Heart right ventricle (tissue), 16 donors: ENCODE results near the gene ANKRD39. TPM values are rescaled to one million over a fixed set of nuclear protein-coding genes. Genes with fewer than 3 reads are reported as not detected.

Experiments
- ATAC-seq, 8 donors: fragments of 200-7000 bp; cut with Tn5 transposase; one replicate each; pipeline ENCODE4 v1.9.1; 2020; ENCODE audit warnings: mild to moderate bottlenecking in 8 of 8, moderate library complexity in 8 of 8, moderate number of reproducible peaks in 1 of 8
- DNase-seq, 2 donors: peaks; one replicate each; pipeline ENCODE4 v3.0.0-alpha.2; 2020
- H3K27ac ChIP-seq, 10 donors: fragments of 200-600 bp; sonication (generic) in 2 of 10; one replicate each; pipeline versions ENCODE4 v1.5.0 to v1.8.0; 2020 to 2022; ENCODE audit warnings: mild to moderate bottlenecking in 3 of 10
- H3K27me3 ChIP-seq, 7 donors: fragments of 200-600 bp; one replicate each; pipeline ENCODE4 v1.8.0; 2021 to 2022; ENCODE audit warnings: mild to moderate bottlenecking in 2 of 7
- H3K36me3 ChIP-seq, 9 donors: fragments of 200-600 bp; sonication (generic) in 1 of 9; one replicate each; pipeline versions ENCODE4 v1.5.0 to v1.8.0; 2020 to 2022; ENCODE audit warnings: mild to moderate bottlenecking in 2 of 9
- H3K4me1 ChIP-seq, 9 donors: fragments of 200-600 bp; sonication (generic) in 1 of 9; one replicate each; pipeline versions ENCODE4 v1.5.0 to v1.8.0; 2020 to 2022; ENCODE audit warnings: mild to moderate bottlenecking in 4 of 9
- H3K4me3 ChIP-seq, 10 donors: fragments of 200-600 bp; sonication (generic) in 2 of 10; one replicate each; pipeline versions ENCODE4 v1.5.0 to v1.8.0; 2020 to 2022; ENCODE audit warnings: mild to moderate bottlenecking in 7 of 10, moderate library complexity in 2 of 10
- H3K9me3 ChIP-seq, 11 donors: fragments of 200-600 bp in 10 of 11; sonication (generic) in 2 of 11; one replicate each; pipeline versions ENCODE4 v1.5.0 to v1.8.0; 2013 to 2022; ENCODE audit warnings: mild to moderate bottlenecking in 2 of 11, control low read depth in 1 of 11, moderate library complexity in 1 of 11
- CTCF ChIP-seq, 9 donors: fragments of 200-600 bp; sonication (generic) in 2 of 9; IDR thresholded peaks; one replicate each; pipeline versions ENCODE4 v1.5.0 to v1.8.0; 2021 to 2022; ENCODE audit warnings: antibody characterized with exemption in 9 of 9, mild to moderate bottlenecking in 5 of 9, moderate library complexity in 1 of 9
- WGBS, 2 donors: extraction: QIAGEN DNeasy Blood & Tissue Kit; methylation state at CpG; one replicate each; pipeline ENCODE4 v1.1.7; 2013; ENCODE audit warnings: inconsistent platforms in 1 of 2; 5-methylcytosine and 5-hydroxymethylcytosine counted together
- intact Hi-C, 10 donors: fragments of 100-400 bp; cut with DNase I; formaldehyde crosslinking; loops; one replicate each; pipeline versions ENCODE4 v1.11.1 to v1.14.2; 2022
- polyA plus RNA-seq, 2 donors: library from polyadenylated mRNA; stranded (reverse); fragments of 200-250 nt; gene quantifications; one replicate each; pipeline ENCODE4 v1.2.3, GENCODE V29; 2013
- total RNA-seq, 10 donors: library from RNA; stranded (reverse); fragmentation: NEBNext Ultra II Directional in 3 of 10; extraction: Animal tissue kit (Norgen Biotek cat#: 25700) in 3 of 10; gene quantifications; one replicate each; pipeline versions ENCODE4 v1.2.1 to v1.2.4, GENCODE V29; 2021 to 2023
- donor health status: Arrhythmogenic right ventricular cardiomyopathy.
- donor health status: ischemic (EF 13 %, LVEDD 7.1; RV severe dilation, severe dysfunction).
- donor health status: healthy with polysubstance abuse.
- donor health status: DM: no; HTN: yes; CAD: no.
- donor health status: DM: no; HTN: no; CAD: no.
- donor health status: ischemic (EF 25% LVEDD 6.9; RV normal size, moderate dysfunction).
- donor health status: ischemic (EF 25% LVEDD 5.7; RV mildly dilated, moderate dysfunction).
- donor health status: healthy.
- donor health status: DM: yes; HTN: yes; CAD: no.
- donor health status: Ischemic cardiomyopathy.
- donor health status: ischemic (EF 35%, LVEDD 5.7; RV mildly dilated, moderate dysfunction).
- donor health status: nonischemic (EF 11% LVEDD 7.7; RV severe dilation, severe dysfunction).
- donor health status: DM: yes; HTN: yes; CAD: no.
- donor health status: PGD.
- donor health status: ischemic (EF 29% LVEDD 5.4; RV normal size, mild dysfunction).
- donor health status: nonischemic (EF 23%, LVEDD 6.1; RV moderate dilation, normal function).

Gene ANKRD39
- total and polyA plus RNA-seq, 12 donors, result 14.2 to 26.5 (median 16.4) TPM

DNA sequence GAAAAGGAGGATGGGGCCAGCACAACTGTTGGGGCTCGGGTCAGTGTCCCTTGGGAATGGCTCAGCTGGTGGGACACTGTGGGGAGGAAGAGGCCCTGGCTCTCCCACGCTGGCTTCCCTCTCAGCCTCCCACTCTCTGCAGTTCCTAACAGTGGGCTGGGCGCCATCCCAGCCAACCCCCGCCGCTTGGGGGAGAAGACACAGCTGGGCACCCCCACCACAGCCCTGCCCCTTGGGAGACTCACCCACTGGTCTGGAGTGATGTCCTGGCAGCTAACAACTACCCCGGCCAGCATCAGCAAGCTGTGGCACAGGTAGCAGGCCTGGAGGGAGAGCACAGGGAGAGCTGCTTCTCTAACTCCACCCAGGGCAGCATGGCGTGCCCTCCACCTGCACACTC is 20.4 kb upstream of the ANKRD39 start:
- Histone ChIP-seq H3K27me3 (peaks cover 0 to 21% (median 0%) of the 10 kb centered on the region in 7 donors), H3K9me3 (no peaks in the 10 kb centered on the region), H3K27ac (no peak overlapping the region), H3K4me1 (peaks cover 0 to 58% (median 40%) of the 10 kb centered on the region in 9 donors), H3K36me3 (no peaks in the 10 kb centered on the region), H3K4me3 (no peak overlapping the region)
- intact Hi-C loops, result no loop called here
- DNase-seq, result no peak
- no peak for TF ChIP-seq CTCF (IDR thresholded peaks at IDR 0.05)
- ATAC-seq, result no peak
- 75 to 83% methylated on average over 7 of the region's 7 CpGs for WGBS, 2 donors

- no peak for DNase-seq
- Histone ChIP-seq H3K4me3 (no peak overlapping the region), H3K9me3 (no peaks in the 10 kb centered on the region), H3K27me3 (peaks cover 0 to 17% (median 0%) of the 10 kb centered on the region in 7 donors), H3K27ac (no peak overlapping the region), H3K4me1 (peaks cover 0 to 60% (median 44%) of the 10 kb centered on the region in 9 donors), H3K36me3 (no peaks in the 10 kb centered on the region)
- WGBS, 2 donors, result 84 to 92% methylated on average over 15 of the region's 15 CpGs
- intact Hi-C loops, result no loop called here
- no peak for ATAC-seq
- no peak for TF ChIP-seq CTCF (IDR thresholded peaks at IDR 0.05)
These were observed 19.8 kb upstream of the ANKRD39 start for GRCh38 chr2:96877631-96878092.

DNA sequence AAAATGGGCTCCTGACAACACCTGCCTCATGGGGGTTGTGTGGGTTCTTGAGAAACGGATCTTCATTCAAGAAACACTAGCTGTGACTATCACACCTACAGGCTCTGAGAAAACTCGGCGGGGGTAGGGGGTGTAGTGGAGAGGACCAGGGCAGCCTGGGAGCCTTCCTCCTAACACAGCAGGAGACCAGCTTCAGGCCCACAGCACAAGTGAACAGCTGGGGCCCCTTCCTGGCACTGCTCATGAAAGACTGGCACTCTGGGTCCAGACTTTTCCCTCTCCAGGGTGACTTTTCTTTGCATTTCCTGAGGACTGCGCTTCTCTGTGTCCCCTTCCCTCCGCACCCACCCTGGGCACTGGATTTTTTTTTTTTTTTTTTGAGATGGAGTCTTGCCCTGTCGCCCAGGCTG is 19.2 kb upstream of the ANKRD39 start:
- Histone ChIP-seq H3K27me3 (peaks cover 0 to 17% (median 0%) of the 10 kb centered on the region in 7 donors), H3K4me1 (peaks cover 0 to 60% (median 44%) of the 10 kb centered on the region in 9 donors), H3K9me3 (no peaks in the 10 kb centered on the region), H3K4me3 (no peak overlapping the region), H3K36me3 (no peaks in the 10 kb centered on the region), H3K27ac (no peak overlapping the region)
- WGBS, 2 donors, result 87 to 92% methylated on average over 6 of the region's 6 CpGs
- ATAC-seq (no peak), DNase-seq (no peak)
- TF ChIP-seq CTCF (IDR thresholded peaks at IDR 0.05), result no peak
- intact Hi-C loops, result no loop called here

DNA sequence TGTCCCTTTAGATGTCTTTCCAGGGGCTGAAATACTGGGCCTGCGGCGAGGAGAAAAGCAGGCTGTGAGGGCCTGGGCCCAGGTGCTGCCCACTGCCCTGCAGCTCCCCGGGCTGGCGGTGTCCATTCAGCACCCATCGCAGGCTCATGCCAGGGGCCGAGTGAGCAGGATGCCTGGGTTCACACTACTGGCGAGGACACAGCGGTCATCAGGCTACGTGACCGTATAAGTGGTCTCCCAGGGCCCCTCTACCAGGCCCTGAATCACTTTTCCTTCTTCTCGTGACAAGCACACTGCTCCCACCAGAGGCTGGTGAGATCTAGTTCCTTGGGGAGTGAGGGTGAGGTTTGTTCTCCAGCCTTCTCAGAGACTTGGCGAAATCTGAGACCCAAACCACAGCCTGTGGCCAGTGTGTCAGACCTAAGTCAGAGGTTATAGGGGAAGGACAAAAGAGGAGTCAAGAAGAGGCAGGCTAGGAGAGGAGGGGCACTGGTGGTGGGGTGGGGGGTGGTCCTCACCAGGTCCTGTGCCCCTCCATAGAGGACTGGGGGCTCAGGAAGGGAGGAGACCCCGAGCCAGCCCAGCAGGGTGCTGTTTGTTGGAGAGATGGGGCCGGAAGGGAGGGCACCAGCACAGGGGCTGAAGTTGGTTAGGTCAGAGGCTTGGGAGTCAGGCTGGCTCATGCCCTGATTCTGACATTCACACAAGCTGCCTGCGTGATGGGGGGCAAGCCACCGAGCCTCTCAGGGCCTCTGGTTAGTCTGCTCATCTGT is 18.6 kb upstream of the ANKRD39 start:
- TF ChIP-seq CTCF (IDR thresholded peaks at IDR 0.05), result no peak
- no peaks in the 10 kb centered on the region for H3K9me3 ChIP-seq
- ATAC-seq (no peak), DNase-seq (no peak)
- H3K36me3 ChIP-seq, result no peaks in the 10 kb centered on the region
- intact Hi-C loops, result no loop called here
- no peak overlapping the region for H3K4me3 ChIP-seq
- peaks cover 0 to 17% (median 0%) of the 10 kb centered on the region in 7 donors for H3K27me3 ChIP-seq
- peaks cover 0 to 59% (median 44%) of the 10 kb centered on the region in 9 donors for H3K4me1 ChIP-seq
- 89 to 94% methylated on average over 16 of the region's 16 CpGs for whole genome bisulfite sequencing, 2 donors
- H3K27ac ChIP-seq, result peak overlapping the region in 2 of 10 donors; percentile 99 to 100
